Ishikawa (cell line): ENCODE measurements around the gene CYP26A1.

Source experiments
- CEBPB ChIP-seq: IDR thresholded peaks from 2 replicates; pipeline ENCODE4 v1.6.1; 2012
- CREB1 ChIP-seq: IDR thresholded peaks from 2 replicates; pipeline ENCODE4 v1.6.1; 2012; ENCODE audit warnings: low read depth
- EGR1 ChIP-seq: IDR thresholded peaks from 2 replicates; pipeline ENCODE4 v1.6.1; 2012
- EP300 ChIP-seq: IDR thresholded peaks from 2 replicates; pipeline ENCODE4 v1.6.1; 2012; ENCODE audit warnings: borderline replicate concordance
- FOXM1 ChIP-seq: IDR thresholded peaks from 2 replicates; pipeline ENCODE4 v1.6.1; 2012; ENCODE audit warnings: low read depth, borderline replicate concordance
- NFIC ChIP-seq: IDR thresholded peaks from 2 replicates; pipeline ENCODE4 v1.6.1; 2012
- RAD21 ChIP-seq: IDR thresholded peaks from 2 replicates; pipeline ENCODE4 v1.6.1; 2012; ENCODE audit warnings: low read depth
- TAF1 ChIP-seq: IDR thresholded peaks from 2 replicates; pipeline ENCODE4 v1.6.1; 2012; ENCODE audit warnings: low read depth, mild to moderate bottlenecking
- TCF12 ChIP-seq: IDR thresholded peaks from 2 replicates; pipeline ENCODE4 v1.6.1; 2012; ENCODE audit warnings: low read depth
- TEAD4 ChIP-seq: IDR thresholded peaks from 2 replicates; pipeline ENCODE4 v1.6.1; 2012
- YY1 ChIP-seq: IDR thresholded peaks from 2 replicates; pipeline ENCODE4 v1.6.1; 2012; ENCODE audit warnings: low read depth
- ZBTB7A ChIP-seq: IDR thresholded peaks from 2 replicates; pipeline ENCODE4 v1.6.1; 2012; ENCODE audit warnings: low read depth
- TF ChIP-seq, protein P1 (sequence below): IDR thresholded peaks from 2 replicates; pipeline ENCODE4 v1.6.1; 2012
- TF ChIP-seq, protein P2 (sequence below): IDR thresholded peaks from 2 replicates; pipeline ENCODE4 v1.6.1; 2012
- TF ChIP-seq, protein P3 (sequence below): IDR thresholded peaks from 2 replicates; pipeline ENCODE4 v1.6.1; 2012; ENCODE audit warnings: low read depth, mild to moderate bottlenecking

The CYP26A1 gene

GRCh38 chr10:93124580-93125318 is 51.1 kb downstream of the CYP26A1 start:
- TF ChIP-seq EGR1 (no peak), TEAD4 (no peak), FOXM1 (no peak), CEBPB (no peak), TCF12 (no peak), TAF1 (no peak), ZBTB7A (no peak), RAD21 (no peak), CREB1 (no peak), EP300 (no peak), YY1 (no peak), NFIC (no peak)
- TF ChIP-seq, protein P1, sequence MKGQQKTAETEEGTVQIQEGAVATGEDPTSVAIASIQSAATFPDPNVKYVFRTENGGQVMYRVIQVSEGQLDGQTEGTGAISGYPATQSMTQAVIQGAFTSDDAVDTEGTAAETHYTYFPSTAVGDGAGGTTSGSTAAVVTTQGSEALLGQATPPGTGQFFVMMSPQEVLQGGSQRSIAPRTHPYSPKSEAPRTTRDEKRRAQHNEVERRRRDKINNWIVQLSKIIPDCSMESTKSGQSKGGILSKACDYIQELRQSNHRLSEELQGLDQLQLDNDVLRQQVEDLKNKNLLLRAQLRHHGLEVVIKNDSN: no peak
- TF ChIP-seq, protein P2, sequence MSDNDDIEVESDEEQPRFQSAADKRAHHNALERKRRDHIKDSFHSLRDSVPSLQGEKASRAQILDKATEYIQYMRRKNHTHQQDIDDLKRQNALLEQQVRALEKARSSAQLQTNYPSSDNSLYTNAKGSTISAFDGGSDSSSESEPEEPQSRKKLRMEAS: no peak
- TF ChIP-seq, protein P3, sequence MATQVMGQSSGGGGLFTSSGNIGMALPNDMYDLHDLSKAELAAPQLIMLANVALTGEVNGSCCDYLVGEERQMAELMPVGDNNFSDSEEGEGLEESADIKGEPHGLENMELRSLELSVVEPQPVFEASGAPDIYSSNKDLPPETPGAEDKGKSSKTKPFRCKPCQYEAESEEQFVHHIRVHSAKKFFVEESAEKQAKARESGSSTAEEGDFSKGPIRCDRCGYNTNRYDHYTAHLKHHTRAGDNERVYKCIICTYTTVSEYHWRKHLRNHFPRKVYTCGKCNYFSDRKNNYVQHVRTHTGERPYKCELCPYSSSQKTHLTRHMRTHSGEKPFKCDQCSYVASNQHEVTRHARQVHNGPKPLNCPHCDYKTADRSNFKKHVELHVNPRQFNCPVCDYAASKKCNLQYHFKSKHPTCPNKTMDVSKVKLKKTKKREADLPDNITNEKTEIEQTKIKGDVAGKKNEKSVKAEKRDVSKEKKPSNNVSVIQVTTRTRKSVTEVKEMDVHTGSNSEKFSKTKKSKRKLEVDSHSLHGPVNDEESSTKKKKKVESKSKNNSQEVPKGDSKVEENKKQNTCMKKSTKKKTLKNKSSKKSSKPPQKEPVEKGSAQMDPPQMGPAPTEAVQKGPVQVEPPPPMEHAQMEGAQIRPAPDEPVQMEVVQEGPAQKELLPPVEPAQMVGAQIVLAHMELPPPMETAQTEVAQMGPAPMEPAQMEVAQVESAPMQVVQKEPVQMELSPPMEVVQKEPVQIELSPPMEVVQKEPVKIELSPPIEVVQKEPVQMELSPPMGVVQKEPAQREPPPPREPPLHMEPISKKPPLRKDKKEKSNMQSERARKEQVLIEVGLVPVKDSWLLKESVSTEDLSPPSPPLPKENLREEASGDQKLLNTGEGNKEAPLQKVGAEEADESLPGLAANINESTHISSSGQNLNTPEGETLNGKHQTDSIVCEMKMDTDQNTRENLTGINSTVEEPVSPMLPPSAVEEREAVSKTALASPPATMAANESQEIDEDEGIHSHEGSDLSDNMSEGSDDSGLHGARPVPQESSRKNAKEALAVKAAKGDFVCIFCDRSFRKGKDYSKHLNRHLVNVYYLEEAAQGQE: no peak

- no peak for TF ChIP-seq TAF1
- TF ChIP-seq NFIC: no peak
- no peak for TF ChIP-seq FOXM1
- no peak for TF ChIP-seq RAD21
- no peak for TF ChIP-seq YY1
- TF ChIP-seq ZBTB7A: no peak
- TF ChIP-seq EP300: no peak
- no peak for TF ChIP-seq TCF12
- TF ChIP-seq, protein P3: no peak
Observed at GRCh38 chr10:93125966-93126365, 52.3 kb downstream of the CYP26A1 start.

DNA sequence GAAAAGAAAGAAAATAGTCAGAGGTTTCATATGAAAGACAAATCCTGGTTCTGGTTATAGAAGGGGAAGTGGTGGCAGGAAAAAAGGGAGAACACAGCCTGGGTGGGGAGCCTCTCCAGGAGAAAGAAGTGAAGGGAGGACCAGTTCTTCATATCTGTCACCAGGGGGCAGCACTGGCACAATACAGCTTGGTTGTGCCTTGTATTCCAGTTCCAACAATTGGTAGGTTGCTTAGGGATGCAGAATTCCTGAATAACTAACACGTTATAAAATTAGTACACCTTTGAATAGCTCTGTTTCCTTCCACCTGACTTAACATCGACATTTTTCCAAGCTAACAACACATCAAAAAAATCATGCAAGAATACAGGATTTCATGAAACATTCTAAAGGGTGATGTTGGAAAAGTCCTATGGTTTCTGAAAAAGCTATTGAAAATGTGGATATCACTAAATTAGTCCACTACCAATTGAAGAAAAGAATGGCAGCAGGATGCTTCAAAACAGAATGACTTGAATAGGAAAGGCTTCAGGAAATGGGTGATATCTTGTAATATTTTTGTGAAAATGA is 52.9 kb downstream of the CYP26A1 start:
- TF ChIP-seq, protein P1: 0 out of 2 replicates have a peak, but pooled peaks have one; percentile 20
- TF ChIP-seq CREB1: no peak
- no peak for TF ChIP-seq EP300
- TF ChIP-seq, protein P2: no peak
- peak; percentile 34; the same call in 1 of the 2 replicates for TF ChIP-seq RAD21
- TF ChIP-seq CEBPB: no peak
- peak; percentile 68 for TF ChIP-seq TEAD4
- TF ChIP-seq ZBTB7A: no peak
